Activated CD4-positive, alpha-beta memory T cell treated with anti-CD3 and anti-CD28 coated beads for 36 hours (primary cell): ENCODE measurements around the gene SIRPA. TPM values are rescaled to one million over a fixed set of nuclear protein-coding genes. Genes with fewer than 3 reads are reported as not detected.

Experiments used
- CTCF ChIA-PET: fragments of 350-600 bp; sonication (Branson Sonifier 250); formaldehyde crosslinking; loops from one replicate; lab custom pipeline; 2021; ENCODE audit warnings: antibody characterized with exemption, inconsistent platforms; lab: Charles Lee
- POLR2A ChIA-PET: fragments of 350-600 bp; sonication (Branson Sonifier 250); formaldehyde crosslinking; loops from one replicate; lab custom pipeline; 2021; ENCODE audit warnings: antibody characterized with exemption; lab: Charles Lee
- DNase-seq: peaks from one replicate; pipeline ENCODE4 v3.0.0-alpha.2; 2020
- H3K27ac Mint-ChIP-seq: one replicate; pipeline ENCODE4 v1.8.0; 2021; ENCODE audit warnings: mixed read lengths
- H3K27me3 Mint-ChIP-seq: one replicate; pipeline ENCODE4 v1.8.0; 2021; ENCODE audit warnings: mixed read lengths
- H3K36me3 Mint-ChIP-seq: one replicate; pipeline ENCODE4 v1.8.0; 2021; ENCODE audit warnings: mixed read lengths
- H3K4me1 Mint-ChIP-seq: one replicate; pipeline ENCODE4 v1.8.0; 2021; ENCODE audit warnings: low read depth, mixed read lengths
- H3K4me3 Mint-ChIP-seq: one replicate; pipeline ENCODE4 v1.8.0; 2021; ENCODE audit warnings: mild to moderate bottlenecking, mixed read lengths
- H3K9me3 Mint-ChIP-seq: one replicate; pipeline ENCODE4 v1.8.0; 2021; ENCODE audit warnings: mixed read lengths
- intact Hi-C: fragments of 100-400 bp; cut with micrococcal nuclease; formaldehyde crosslinking; loops from one replicate; pipeline ENCODE4 v1.15.1; 2023
- total RNA-seq, 2 experiments: library from RNA; stranded (reverse); gene quantifications; one replicate each; pipeline ENCODE4 v1.2.3, GENCODE V29; 2021

The SIRPA gene
- total RNA-seq, 2 experiments from 2014 or later, result not detected

GRCh38 chr20:1882026-1882425 is 13.2 kb upstream of the SIRPA start:
- H3K9me3 Mint-ChIP-seq, result no peaks in the 10 kb centered on the region
- no peak overlapping the region for H3K4me3 Mint-ChIP-seq
- no peak for DNase-seq
- ChIA-PET POLR2A (no interaction called here), CTCF (no interaction called here)
- H3K36me3 Mint-ChIP-seq, result no peaks in the 10 kb centered on the region
- peaks cover 3% of the 10 kb centered on the region for H3K4me1 Mint-ChIP-seq
- intact Hi-C loops, result no loop called here
- no peak overlapping the region for H3K27ac Mint-ChIP-seq
- H3K27me3 Mint-ChIP-seq, result no peaks in the 10 kb centered on the region

- no peak for DNase-seq
- Mint-ChIP-seq H3K27ac (no peak overlapping the region), H3K4me3 (no peak overlapping the region), H3K4me1 (peaks cover 3% of the 10 kb centered on the region), H3K36me3 (no peaks in the 10 kb centered on the region), H3K27me3 (peaks cover 9% of the 10 kb centered on the region), H3K9me3 (no peaks in the 10 kb centered on the region)
- CTCF ChIA-PET, result no interaction called here
- intact Hi-C loops, result no loop called here
- POLR2A ChIA-PET, result no interaction called here
These were observed 11.2 kb upstream of the SIRPA start for GRCh38 chr20:1883986-1884385.

DNA sequence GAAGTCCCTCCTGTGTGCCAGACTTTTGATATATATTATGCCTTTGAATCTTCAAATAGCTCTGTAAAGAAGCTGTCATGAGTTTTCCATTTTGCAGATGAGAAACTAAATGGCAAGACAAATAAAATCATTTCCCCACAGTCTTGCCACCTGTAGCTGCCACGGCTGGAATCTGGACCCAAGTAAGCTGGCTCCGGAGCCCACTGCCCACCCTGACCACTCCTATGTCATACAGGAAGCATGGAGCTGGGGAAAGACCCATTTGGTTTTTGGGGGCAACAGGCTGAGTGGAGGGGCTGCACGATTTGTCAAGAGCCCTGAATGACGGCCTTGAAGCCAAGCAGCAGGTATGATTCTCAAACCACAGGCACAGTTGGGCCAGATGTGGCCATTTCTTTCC is 10.0 kb upstream of the SIRPA start:
- H3K9me3 Mint-ChIP-seq, result no peaks in the 10 kb centered on the region
- ChIA-PET POLR2A (no interaction called here), CTCF (no interaction called here)

DNA sequence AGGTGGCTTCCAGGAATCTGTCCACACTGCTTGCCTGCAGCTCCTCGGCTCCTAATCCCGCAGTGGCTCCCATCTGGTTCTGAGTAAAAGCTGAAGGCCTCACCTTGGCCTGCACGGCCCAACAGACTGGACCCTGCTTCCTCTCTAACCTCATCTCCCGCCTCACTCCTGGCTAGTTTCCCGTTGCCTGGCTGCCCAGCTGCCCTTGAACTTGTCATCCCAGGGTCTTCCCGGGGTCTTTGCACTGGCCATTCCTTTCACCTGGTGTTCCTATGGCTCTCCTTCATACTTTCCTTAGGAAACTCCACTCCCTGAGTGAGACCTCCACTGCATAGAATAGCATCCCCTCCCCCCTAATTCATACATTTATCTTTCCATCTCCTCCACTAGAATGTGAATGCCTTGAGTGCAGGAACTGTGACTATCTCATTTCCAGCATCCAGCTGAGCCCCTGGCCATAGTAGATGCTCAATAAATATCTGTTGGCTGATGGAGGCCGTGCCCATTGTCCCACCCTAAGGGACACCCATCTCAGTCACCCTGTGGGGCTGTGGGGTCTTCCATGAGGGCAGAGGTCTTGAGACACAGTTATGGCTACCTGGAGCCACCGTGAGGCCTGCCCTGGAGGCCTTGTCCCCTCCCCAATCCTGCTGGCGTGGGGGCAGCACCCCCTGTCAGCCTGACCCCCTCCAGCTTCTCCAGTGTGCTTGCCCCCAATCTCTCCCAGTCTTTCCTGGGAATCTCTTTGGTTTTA is 9.1 kb upstream of the SIRPA start:
- intact Hi-C loops, result no loop called here
- DNase-seq, result no peak
- ChIA-PET CTCF (no interaction called here), POLR2A (no interaction called here)
- H3K27ac Mint-ChIP-seq, result no peak overlapping the region
- no peaks in the 10 kb centered on the region for H3K9me3 Mint-ChIP-seq
- H3K27me3 Mint-ChIP-seq, result peaks cover 13% of the 10 kb centered on the region
- H3K4me3 Mint-ChIP-seq, result no peak overlapping the region
- peaks cover 3% of the 10 kb centered on the region for H3K4me1 Mint-ChIP-seq
- H3K36me3 Mint-ChIP-seq, result no peaks in the 10 kb centered on the region

More for the DNA sequence above, 10.0 kb upstream of the SIRPA start:
- no peaks in the 10 kb centered on the region for H3K36me3 Mint-ChIP-seq
- H3K4me1 Mint-ChIP-seq, result peaks cover 3% of the 10 kb centered on the region
- intact Hi-C loops, result no loop called here
- H3K27ac Mint-ChIP-seq, result no peak overlapping the region
- peaks cover 12% of the 10 kb centered on the region for H3K27me3 Mint-ChIP-seq
- H3K4me3 Mint-ChIP-seq, result no peak overlapping the region
- no peak for DNase-seq

GRCh38 chr20:1887321-1887720 is 7.9 kb upstream of the SIRPA start:
- DNase-seq, result no peak
- no peak overlapping the region for H3K27ac Mint-ChIP-seq
- intact Hi-C loops, result no loop called here
- no peaks in the 10 kb centered on the region for H3K36me3 Mint-ChIP-seq
- peaks cover 1% of the 10 kb centered on the region for H3K4me1 Mint-ChIP-seq
- ChIA-PET CTCF (no interaction called here), POLR2A (no interaction called here)
- no peak overlapping the region for H3K4me3 Mint-ChIP-seq
- peaks cover 13% of the 10 kb centered on the region for H3K27me3 Mint-ChIP-seq
- H3K9me3 Mint-ChIP-seq, result no peaks in the 10 kb centered on the region

- ChIA-PET CTCF (no interaction called here), POLR2A (no interaction called here)
- H3K27ac Mint-ChIP-seq, result no peak overlapping the region
- no peak for DNase-seq
- H3K4me3 Mint-ChIP-seq, result no peak overlapping the region
- H3K9me3 Mint-ChIP-seq, result no peaks in the 10 kb centered on the region
- intact Hi-C loops, result no loop called here
- peaks cover 14% of the 10 kb centered on the region for H3K27me3 Mint-ChIP-seq
- no peaks in the 10 kb centered on the region for H3K4me1 Mint-ChIP-seq
- no peaks in the 10 kb centered on the region for H3K36me3 Mint-ChIP-seq
These were observed 7.5 kb upstream of the SIRPA start for GRCh38 chr20:1887756-1888155.

GRCh38 chr20:1888796-1889463 is 6.3 kb upstream of the SIRPA start:
- POLR2A ChIA-PET, result no interaction called here
- DNase-seq, result no peak
- Mint-ChIP-seq H3K36me3 (no peaks in the 10 kb centered on the region), H3K9me3 (no peaks in the 10 kb centered on the region), H3K27ac (no peak overlapping the region), H3K27me3 (peaks cover 23% of the 10 kb centered on the region), H3K4me3 (no peak overlapping the region), H3K4me1 (no peaks in the 10 kb centered on the region)
- intact Hi-C loops, result no loop called here
- CTCF ChIA-PET, result no interaction called here

GRCh38 chr20:1890469-1891262 is 4.5 kb upstream of the SIRPA start:
- intact Hi-C loops, result loop anchor here (10.0 kb wide), 1 partner anchor 86 kb away; no protein-coding TSS in a partner anchor
- CTCF ChIA-PET, result no interaction called here
- Mint-ChIP-seq H3K36me3 (no peaks in the 10 kb centered on the region), H3K27ac (no peak overlapping the region), H3K27me3 (peaks cover 29% of the 10 kb centered on the region), H3K4me1 (no peaks in the 10 kb centered on the region), H3K4me3 (no peak overlapping the region), H3K9me3 (no peaks in the 10 kb centered on the region)
- no peak for DNase-seq
- POLR2A ChIA-PET, result no interaction called here

- no peaks in the 10 kb centered on the region for H3K9me3 Mint-ChIP-seq
- peaks cover 37% of the 10 kb centered on the region for H3K27me3 Mint-ChIP-seq
- POLR2A ChIA-PET, result no interaction called here
These were observed 3.7 kb upstream of the SIRPA start for GRCh38 chr20:1891263-1892118.

GRCh38 chr20:1892119-1892385 is 3.2 kb upstream of the SIRPA start:
- H3K27ac Mint-ChIP-seq, result no peak overlapping the region
- DNase-seq, result no peak
- no peaks in the 10 kb centered on the region for H3K36me3 Mint-ChIP-seq
- ChIA-PET POLR2A (no interaction called here), CTCF (no interaction called here)
- H3K4me1 Mint-ChIP-seq, result no peaks in the 10 kb centered on the region
- no peak overlapping the region for H3K4me3 Mint-ChIP-seq
- no peaks in the 10 kb centered on the region for H3K9me3 Mint-ChIP-seq
- peaks cover 41% of the 10 kb centered on the region for H3K27me3 Mint-ChIP-seq
- intact Hi-C loops, result loop anchor here (10.0 kb wide), 1 partner anchor 87 kb away; no protein-coding TSS in a partner anchor

More at GRCh38 chr20:1891263-1892118, 3.7 kb upstream of the SIRPA start:
- H3K4me1 Mint-ChIP-seq, result no peaks in the 10 kb centered on the region
- no peak overlapping the region for H3K27ac Mint-ChIP-seq
- intact Hi-C loops, result loop anchor here (10.0 kb wide), 1 partner anchor 87 kb away; no protein-coding TSS in a partner anchor
- CTCF ChIA-PET, result no interaction called here
- DNase-seq, result no peak
- no peak overlapping the region for H3K4me3 Mint-ChIP-seq
- H3K36me3 Mint-ChIP-seq, result no peaks in the 10 kb centered on the region

GRCh38 chr20:1893721-1894470 is 1.3 kb upstream of the SIRPA start:
- peaks cover 40% of the 10 kb centered on the region for H3K27me3 Mint-ChIP-seq
- no peaks in the 10 kb centered on the region for H3K9me3 Mint-ChIP-seq

More at GRCh38 chr20:1893721-1894470, 1.3 kb upstream of the SIRPA start:
- intact Hi-C loops, result loop anchor here (10.0 kb wide), 1 partner anchor 89 kb away; no protein-coding TSS in a partner anchor
- Mint-ChIP-seq H3K36me3 (no peaks in the 10 kb centered on the region), H3K4me1 (no peaks in the 10 kb centered on the region), H3K27ac (no peak overlapping the region), H3K4me3 (no peak overlapping the region)
- CTCF ChIA-PET, result no interaction called here
- DNase-seq, result no peak
- POLR2A ChIA-PET, result no interaction called here
